ENCODE results near the gene GLE1.

The GLE1 gene, protein sequence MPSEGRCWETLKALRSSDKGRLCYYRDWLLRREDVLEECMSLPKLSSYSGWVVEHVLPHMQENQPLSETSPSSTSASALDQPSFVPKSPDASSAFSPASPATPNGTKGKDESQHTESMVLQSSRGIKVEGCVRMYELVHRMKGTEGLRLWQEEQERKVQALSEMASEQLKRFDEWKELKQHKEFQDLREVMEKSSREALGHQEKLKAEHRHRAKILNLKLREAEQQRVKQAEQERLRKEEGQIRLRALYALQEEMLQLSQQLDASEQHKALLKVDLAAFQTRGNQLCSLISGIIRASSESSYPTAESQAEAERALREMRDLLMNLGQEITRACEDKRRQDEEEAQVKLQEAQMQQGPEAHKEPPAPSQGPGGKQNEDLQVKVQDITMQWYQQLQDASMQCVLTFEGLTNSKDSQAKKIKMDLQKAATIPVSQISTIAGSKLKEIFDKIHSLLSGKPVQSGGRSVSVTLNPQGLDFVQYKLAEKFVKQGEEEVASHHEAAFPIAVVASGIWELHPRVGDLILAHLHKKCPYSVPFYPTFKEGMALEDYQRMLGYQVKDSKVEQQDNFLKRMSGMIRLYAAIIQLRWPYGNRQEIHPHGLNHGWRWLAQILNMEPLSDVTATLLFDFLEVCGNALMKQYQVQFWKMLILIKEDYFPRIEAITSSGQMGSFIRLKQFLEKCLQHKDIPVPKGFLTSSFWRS

GRCh38 chr9:128504485-128505413 lies at the start of gene GLE1:
TSS of gene GLE1 (plus strand) at chr9:128504719. CDS start at chr9:128504806, 87 bp downstream.
- DNase-seq: peak; percentile 97

- DNase-seq: no peak
Observed at GRCh38 chr9:128454991-128455390, 49.5 kb upstream of the GLE1 start.

DNA sequence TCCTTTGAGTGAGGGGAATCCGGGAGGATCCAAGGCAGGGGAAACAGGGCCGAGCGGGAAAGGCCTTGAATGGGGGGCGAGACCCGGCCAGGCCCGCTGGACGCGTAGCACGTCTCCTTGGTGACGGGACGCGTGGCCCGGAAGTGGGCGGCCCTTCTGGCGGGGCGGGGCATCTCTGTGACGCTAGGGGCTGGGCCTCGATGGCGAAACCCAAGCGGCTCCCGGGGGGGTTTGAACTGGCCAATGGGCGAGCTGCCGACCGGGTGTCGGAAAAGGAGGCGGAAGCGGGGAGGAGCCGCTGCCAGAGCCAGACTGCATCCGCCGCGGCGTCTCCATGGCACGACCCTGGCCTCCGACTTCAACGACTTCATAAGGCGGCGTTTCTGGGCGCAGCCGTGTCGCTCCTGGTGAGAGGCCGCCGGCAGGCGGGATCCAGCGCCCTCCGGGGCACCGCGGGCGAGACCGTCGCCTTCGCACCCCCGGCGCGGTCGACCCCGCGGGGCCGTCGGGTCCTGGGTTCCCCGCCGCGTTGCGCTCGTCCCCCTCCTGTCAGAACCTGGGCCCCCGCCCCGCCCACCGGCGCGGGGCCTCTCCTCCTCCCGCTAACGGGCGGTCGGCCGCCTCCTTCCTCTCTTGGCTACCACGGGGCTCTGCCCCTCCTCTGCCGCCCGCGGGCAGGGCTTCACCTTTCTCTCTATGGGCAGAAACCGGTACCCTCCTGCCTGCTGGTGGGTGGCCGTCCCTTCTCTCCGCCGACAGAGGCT lies 48.5 kb upstream of the GLE1 start, which contains the start of gene ODF2:
Gene ODF2 (plus strand): TSS at position 158 of the 764 bp plus-strand sequence. CDS start 86 bp downstream, at position 244.
- DNase-seq: peak; percentile 99

GRCh38 chr9:128456613-128457061 lies 47.9 kb upstream of the GLE1 start:
- peak; percentile 79 for DNase-seq

DNA sequence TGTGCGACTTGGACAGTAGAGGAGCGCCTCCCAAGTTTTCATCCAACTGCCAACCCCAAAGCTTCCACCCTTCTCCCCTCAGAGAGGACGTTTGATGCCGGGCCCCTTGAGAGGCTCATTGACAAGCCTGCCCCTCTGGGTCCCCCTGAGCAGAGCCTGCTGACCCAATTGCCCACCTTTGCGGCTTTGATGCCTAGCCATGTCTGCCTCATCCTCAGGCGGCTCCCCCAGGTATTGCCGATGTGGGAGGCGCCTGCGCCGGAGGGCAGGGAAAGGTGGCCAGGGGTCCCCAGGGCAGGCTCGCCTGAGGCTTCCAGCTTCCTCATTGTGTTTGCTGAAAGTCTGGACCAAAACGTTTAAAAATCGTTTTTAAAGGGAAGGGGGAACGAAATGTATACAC lies 47.3 kb upstream of the GLE1 start:
- no peak for DNase-seq

- no peak for DNase-seq
Observed at GRCh38 chr9:128459011-128459410, 45.5 kb upstream of the GLE1 start.

DNA sequence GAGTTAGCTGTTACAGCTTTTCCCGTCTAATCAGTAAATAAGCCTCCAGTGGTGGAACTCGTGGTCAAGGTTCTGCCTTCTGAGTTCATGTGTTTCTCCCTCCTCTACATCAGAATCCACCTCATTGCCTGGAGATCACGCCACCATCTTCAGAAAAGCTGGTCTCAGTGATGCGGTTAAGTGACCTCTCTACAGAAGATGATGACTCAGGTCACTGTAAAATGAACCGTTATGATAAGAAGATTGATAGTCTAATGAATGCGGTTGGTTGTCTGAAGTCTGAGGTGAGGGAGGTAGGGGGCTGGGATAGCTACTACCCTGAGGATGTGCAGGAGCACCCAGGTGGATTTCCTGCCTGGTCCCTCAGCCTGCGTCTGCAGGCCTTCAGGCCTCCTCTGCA lies 35.4 kb upstream of the GLE1 start:
- DNase-seq: no peak

DNA sequence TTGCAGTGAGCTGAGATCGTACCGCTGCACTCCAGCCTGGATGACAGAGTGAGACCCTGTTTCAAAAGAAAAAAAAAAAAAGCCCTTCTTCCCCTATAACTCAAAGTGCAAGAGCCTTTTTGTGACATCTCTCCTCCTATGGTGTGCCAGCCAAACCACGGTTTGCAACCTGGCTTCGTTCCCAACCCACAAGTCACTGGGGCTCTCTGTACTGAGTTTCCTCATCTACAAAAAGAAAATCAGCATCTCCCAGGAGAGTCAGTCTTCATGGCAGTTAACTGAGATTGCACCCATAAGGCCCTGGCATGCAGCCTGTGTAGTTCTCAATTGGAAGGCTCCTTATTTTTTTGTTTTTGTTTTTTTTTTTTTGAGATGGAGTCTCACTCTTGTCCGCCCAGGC lies 34.0 kb upstream of the GLE1 start:
- DNase-seq: no peak

- DNase-seq: no peak
Observed at GRCh38 chr9:128473104-128473503, 31.4 kb upstream of the GLE1 start.

- DNase-seq: no peak
Observed at GRCh38 chr9:128475867-128476266, 28.7 kb upstream of the GLE1 start.

DNA sequence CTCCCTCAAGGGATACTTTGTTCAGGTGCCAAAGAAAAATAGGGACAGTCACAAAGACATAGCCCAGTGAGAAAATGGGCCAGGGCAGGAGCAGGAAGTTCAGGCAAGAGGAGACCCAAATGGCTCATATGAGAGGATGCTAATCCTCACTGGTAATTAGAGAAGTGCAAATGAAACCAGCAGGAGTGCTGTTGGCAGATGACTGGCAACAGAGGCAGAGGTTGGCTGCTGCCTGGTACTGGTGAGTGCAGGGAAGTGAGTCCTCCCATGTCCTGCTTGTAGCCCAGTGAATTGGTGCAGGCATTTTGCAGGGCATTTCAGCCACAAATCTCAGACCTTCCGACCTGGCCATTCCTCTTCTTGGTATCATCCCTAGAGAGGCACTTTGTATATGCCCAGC lies 25.3 kb upstream of the GLE1 start:
- no peak for DNase-seq

GRCh38 chr9:128481561-128481960 lies 23.0 kb upstream of the GLE1 start:
- no peak for DNase-seq

DNA sequence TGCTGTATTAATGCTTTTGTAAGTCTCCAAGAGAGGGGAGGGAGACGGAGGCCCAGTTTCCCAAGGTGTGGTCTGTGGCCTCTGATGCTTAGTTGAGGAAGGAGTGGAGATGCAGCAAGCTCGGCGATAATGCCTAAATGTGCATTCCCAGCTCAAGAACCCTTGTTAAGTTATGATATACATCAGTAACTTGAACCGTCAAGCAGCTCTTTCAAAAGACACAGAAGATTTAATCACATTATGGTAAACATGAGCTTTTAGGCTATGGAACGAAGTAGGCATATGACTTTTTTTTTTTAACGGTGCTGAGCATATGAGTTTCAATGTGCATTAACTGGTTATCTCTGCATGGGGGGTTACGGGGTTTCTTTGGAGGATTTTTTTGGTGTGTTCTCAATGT lies 22.3 kb upstream of the GLE1 start:
- DNase-seq: no peak

- DNase-seq: no peak
Observed at GRCh38 chr9:128484686-128485413, 19.7 kb upstream of the GLE1 start.

DNA sequence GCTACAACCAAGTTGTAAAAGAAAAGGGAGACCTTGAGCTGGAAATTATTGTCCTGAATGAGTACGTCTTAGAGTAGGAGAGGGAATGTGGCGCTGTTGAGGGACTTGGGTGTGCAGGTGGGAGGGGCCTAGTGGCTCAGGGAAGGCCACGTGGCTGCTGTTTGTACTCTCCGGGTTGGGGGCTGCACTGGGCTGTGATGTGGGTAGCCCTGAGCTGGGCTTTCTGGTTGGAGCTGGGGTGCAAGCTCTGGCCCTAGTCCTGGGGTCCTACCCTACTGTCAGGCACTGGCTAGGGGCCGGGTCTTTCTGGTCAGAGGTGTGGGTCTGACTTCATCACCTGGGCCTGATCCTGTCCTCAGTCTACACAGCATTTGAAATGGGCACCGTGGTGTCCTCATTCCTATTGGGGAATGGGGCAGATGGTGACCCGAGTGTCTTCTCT lies 19.1 kb upstream of the GLE1 start:
- no peak for DNase-seq

DNA sequence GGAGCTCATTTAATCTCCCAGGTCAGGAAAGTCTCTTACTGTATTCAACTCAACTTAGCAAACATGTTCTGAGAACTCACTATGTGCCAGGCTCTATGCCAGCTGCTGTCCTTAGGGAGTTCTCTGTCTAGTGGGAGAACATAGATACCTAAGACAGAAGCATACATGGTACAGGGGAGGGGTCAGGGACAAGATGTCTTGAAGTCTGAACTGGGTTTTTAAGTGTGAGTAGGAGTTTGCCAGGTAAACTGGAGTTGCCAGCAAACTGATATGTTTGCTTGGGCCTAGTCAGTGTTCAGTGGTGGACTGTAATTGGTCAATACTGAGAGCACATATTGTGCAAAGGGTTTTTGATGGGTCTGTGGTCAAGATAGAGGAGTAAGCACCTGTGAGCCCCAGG lies 18.3 kb upstream of the GLE1 start:
- no peak for DNase-seq

- no peak for DNase-seq
Observed at GRCh38 chr9:128493424-128493823, 11.1 kb upstream of the GLE1 start.

- DNase-seq: peak; percentile 27
Observed at GRCh38 chr9:128494108-128494745, 10.3 kb upstream of the GLE1 start.

DNA sequence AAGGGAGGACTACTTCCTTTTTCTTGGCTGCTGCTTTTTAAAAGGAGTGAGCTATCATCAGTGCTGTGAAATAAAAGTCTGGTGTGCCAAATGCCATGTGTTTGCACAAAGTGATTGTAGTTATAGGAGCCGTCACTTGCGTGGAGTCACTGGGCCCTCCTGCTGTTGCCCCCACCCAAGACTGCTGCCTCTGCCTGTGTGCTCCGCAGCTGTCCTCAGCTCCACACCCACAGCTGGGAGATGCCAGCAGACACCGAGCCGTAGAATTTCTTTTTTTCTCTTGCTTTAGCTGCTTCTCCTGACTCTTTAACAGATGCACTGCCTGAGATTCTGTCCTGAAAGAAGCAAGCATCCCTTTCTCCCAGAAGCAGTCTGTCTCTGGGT lies 9.8 kb upstream of the GLE1 start:
- no peak for DNase-seq

DNA sequence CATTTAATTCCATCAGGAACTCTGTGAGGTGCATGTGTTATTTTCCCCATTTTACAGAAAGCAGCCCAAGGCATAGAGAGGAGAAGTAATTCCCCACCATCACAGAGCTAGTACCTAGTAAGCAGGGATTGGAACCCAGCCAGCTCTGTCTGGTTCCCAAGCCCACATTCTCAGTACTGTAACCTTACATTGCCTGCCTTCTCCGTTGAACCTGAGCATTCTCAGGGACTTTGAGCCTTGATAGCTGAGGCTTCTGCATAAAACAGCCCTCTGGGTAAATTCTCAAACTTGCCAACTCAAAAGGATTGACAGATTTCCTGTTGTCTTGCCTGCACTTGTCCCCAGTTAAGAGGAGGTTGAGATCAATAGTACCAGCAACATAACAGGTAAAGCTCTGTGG lies 9.2 kb upstream of the GLE1 start:
- DNase-seq: no peak
